Right cardiac atrium (tissue), 5 donors: Measurements from ENCODE around the gene MYRF. TPM values are rescaled to one million over a fixed set of nuclear protein-coding genes. Genes with fewer than 3 reads are reported as not detected.
A peak's percentile ranks its signal among the peaks of the same experiment; 100 is the strongest.

Experiments used
- ATAC-seq, 2 donors: fragments of 200-7000 bp; cut with Tn5 transposase; one replicate each; pipeline versions ENCODE4 v1.8.0 to v1.9.1; 2020; ENCODE audit warnings: moderate library complexity in 2 of 2, mild to moderate bottlenecking in 1 of 2
- DNase-seq, 3 donors: peaks; one replicate each; pipeline ENCODE4 v3.0.0-alpha.2; 2020
- H3K27ac ChIP-seq: one replicate; pipeline ENCODE4 v1.5.1; 2013; ENCODE audit warnings: mild to moderate bottlenecking, low read length, control low read depth, moderate library complexity
- H3K27me3 ChIP-seq: one replicate; pipeline ENCODE4 v1.6.1; 2013; ENCODE audit not compliant: control insufficient read depth, insufficient read depth
- H3K4me1 ChIP-seq: one replicate; pipeline ENCODE4 v1.6.1; 2013; ENCODE audit warnings: low read length; ENCODE audit not compliant: control insufficient read depth, insufficient read depth
- H3K4me3 ChIP-seq: one replicate; pipeline ENCODE4 v1.5.1; 2013; ENCODE audit warnings: low read length, control low read depth
- H3K9me3 ChIP-seq: one replicate; pipeline ENCODE4 v1.6.1; 2013; ENCODE audit warnings: low read length; ENCODE audit not compliant: control insufficient read depth
- WGBS: extraction: QIAGEN DNeasy Blood & Tissue Kit; methylation state at CpG from one replicate; pipeline ENCODE4 v1.1.7; 2013; 5-methylcytosine and 5-hydroxymethylcytosine counted together
- intact Hi-C, 4 donors: fragments of 100-400 bp; cut with DNase I; formaldehyde crosslinking; loops; one replicate each; pipeline versions ENCODE4 v1.11.0 to v1.14.0; 2022 to 2023
- polyA plus RNA-seq: library from polyadenylated mRNA; stranded (reverse); fragments of 200-250 nt; gene quantifications from one replicate; pipeline ENCODE4 v1.2.3, GENCODE V29; 2013
- total RNA-seq, 4 donors: library from RNA; stranded (reverse); fragmentation: NEBNext Ultra II Directional; extraction: Animal tissue kit (Norgen Biotek cat#: 25700); gene quantifications; one replicate each; pipeline ENCODE4 v1.2.1, GENCODE V29; 2021
- donor health status: healthy with polysubstance abuse.
- donor health status: DM: no; HTN: yes; CAD: no.
- donor health status: DM: no; HTN: no; CAD: no.
- donor health status: DM: no; HTN: yes; CAD: no; lungs with severe emphysema.
- donor health status: DM: yes; HTN: yes; CAD: no.

Gene MYRF
- total and polyA plus RNA-seq, 5 donors: 0.62 to 1.9 (median 1.3) TPM

DNA sequence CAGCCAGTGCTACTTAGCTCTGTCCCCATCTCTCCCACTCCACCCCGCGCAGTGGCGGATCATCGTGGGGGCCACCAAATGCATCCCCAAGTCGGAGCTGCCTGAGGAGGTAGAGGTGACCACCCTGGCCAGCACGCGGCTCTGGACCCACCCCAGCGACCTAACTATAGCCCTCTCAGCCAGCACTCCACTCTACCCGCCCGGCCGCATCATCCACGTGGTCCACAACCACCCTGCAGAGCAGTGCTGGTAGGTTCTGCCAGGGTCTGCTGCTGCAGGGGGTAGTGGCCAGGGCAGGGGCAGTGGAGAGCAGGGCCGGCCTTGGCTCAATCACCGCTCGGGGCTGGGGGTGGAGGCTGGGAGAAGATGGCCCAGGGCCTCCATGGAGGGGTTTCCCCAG is 13.0 kb upstream of the MYRF start:
- DNase-seq: no peak
- H3K4me1 ChIP-seq: no peaks in the 10 kb centered on the region
- H3K27me3 ChIP-seq: no peaks in the 10 kb centered on the region
- H3K4me3 ChIP-seq: no peak overlapping the region
- H3K27ac ChIP-seq: no peak overlapping the region
- no peak for ATAC-seq
- 89% methylated on average over 15 of the region's 15 CpGs for WGBS
- H3K9me3 ChIP-seq: no peaks in the 10 kb centered on the region
- intact Hi-C loops: no loop called here

DNA sequence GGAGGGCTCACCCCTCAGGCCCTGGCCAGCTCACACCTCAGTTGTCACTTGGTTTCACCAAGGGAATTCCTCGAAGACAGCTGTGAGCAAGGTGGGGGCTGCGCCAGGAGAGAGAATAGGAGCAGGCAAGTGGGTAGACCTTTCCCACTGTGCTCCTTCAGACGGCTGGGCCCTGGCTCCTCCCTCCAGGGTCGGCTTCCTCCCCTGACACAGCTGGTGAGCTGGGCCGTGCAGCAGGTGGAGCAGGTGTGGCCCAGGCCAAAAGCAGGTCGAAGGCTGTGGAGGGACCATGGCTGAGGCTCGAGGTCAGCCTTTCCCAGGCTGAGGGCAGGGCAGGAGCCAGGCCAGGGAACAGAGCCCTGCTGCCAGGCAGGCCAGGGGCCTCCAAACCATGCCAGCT is 12.5 kb upstream of the MYRF start:
- Histone ChIP-seq H3K27me3 (no peaks in the 10 kb centered on the region), H3K9me3 (no peaks in the 10 kb centered on the region), H3K27ac (no peak overlapping the region), H3K4me3 (no peak overlapping the region), H3K4me1 (no peaks in the 10 kb centered on the region)
- DNase-seq: peak in 1 of 3 donors; percentile 55
- 65% methylated on average over 7 of the region's 7 CpGs for WGBS
- intact Hi-C loops: loop anchor here in 1 of 4 donors (10.0 kb wide), 1 partner anchor 365 kb away; no protein-coding TSS in a partner anchor
- no peak for ATAC-seq

DNA sequence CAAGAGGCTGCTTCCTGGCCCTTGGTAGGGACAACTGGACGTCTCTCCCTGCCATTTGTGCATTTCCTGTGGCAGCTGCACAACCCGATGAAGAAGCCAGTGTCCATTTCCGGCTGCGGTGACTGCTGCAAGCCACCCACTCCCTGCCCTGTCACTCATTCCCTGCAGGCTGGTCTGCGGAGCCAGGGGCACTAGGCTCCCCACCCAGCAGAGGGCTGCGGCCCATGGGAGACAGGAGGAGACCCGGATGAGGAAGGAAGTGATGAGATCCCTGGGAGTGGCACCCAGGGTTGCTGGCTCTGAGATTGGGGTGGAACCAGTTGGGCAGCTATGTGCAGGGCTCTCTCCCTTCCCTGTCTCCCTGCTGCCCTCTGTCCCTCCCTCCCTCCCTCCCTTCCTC is 10.0 kb upstream of the MYRF start:
- intact Hi-C loops: loop anchor here in 1 of 4 donors (10.0 kb wide), 1 partner anchor 362 kb away; no protein-coding TSS in a partner anchor
- Histone ChIP-seq H3K4me1 (no peaks in the 10 kb centered on the region), H3K27me3 (no peaks in the 10 kb centered on the region), H3K27ac (peak overlapping the region; percentile 10), H3K9me3 (no peaks in the 10 kb centered on the region), H3K4me3 (no peak overlapping the region)
- peak; percentile 19 to 24 for ATAC-seq
- 45% methylated on average over 7 of the region's 7 CpGs for WGBS
- peak in 1 of 3 donors; percentile 81 for DNase-seq

DNA sequence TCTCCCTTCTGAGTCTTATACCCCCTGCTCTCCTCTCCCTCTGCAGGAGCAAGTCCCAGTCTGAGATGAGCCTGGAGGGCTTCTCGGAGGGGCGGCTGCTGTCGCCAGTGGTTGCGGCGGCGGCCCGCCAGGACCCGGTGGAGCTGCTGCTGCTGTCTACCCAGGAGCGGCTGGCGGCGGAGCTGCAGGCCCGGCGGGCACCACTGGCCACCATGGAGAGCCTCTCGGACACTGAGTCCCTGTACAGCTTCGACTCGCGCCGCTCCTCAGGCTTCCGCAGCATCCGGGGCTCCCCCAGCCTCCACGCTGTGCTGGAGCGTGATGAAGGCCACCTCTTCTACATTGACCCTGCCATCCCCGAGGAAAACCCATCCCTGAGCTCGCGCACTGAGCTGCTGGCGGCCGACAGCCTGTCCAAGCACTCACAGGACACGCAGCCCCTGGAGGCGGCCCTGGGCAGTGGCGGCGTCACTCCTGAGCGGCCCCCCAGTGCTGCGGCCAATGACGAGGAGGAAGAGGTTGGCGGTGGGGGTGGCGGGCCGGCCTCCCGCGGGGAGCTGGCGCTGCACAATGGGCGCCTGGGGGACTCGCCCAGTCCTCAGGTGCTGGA is 8.8 kb upstream of the MYRF start:
- intact Hi-C loops: loop anchor here in 1 of 4 donors (10.0 kb wide), 1 partner anchor 361 kb away; no protein-coding TSS in a partner anchor

DNA sequence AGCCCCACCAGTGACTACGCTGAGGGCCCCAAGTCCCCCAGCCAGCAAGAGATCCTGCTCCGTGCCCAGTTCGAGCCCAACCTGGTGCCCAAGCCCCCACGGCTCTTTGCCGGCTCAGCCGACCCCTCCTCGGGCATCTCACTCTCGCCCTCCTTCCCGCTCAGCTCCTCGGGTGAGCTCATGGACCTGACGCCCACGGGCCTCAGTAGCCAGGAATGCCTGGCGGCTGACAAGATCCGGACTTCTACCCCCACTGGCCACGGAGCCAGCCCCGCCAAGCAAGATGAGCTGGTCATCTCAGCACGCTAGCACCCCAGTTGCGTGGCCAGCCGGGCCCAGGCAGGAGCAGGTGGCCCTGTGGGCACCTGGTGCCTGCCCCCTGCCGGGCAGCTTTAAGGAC is 8.3 kb upstream of the MYRF start:
- WGBS: 87% methylated on average over 20 of the region's 20 CpGs
- ATAC-seq: no peak
- intact Hi-C loops: loop anchor here in 1 of 4 donors (10.0 kb wide), 1 partner anchor 361 kb away; no protein-coding TSS in a partner anchor

More for the DNA sequence above, 8.8 kb upstream of the MYRF start:
- ATAC-seq (no peak), DNase-seq (no peak)
- 86% methylated on average over 42 of the region's 42 CpGs for WGBS
- no peak overlapping the region for H3K27ac ChIP-seq
- no peaks in the 10 kb centered on the region for H3K27me3 ChIP-seq
- no peaks in the 10 kb centered on the region for H3K9me3 ChIP-seq
- no peak overlapping the region for H3K4me3 ChIP-seq
- no peaks in the 10 kb centered on the region for H3K4me1 ChIP-seq

DNA sequence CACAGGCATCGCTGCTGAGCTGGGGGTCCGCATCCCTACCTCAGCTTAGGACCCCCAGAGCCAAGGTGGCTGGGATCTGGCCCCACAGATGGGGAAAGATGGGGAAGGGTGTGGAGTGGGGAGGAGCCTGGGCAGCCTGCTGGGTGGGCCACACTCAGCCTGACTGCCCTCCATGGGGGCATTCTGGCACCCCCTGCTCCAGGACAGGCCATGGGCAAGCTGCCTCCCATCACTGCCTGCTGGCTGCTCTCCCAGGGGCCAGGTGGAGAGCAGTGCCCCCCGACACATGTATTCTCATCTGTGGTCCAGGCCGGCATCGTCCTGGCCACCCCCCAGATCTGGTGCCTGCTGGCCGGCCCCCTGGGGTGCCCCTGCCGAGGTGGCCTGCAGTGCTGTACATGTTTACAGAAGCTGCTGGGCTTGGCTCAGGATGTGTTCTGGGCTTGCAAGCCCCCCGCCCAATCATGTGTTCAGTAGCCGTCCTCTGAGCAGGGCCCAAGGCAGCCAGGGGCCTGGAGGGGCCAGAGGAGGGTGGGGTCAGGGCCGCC is 7.8 kb upstream of the MYRF start:
- Histone ChIP-seq H3K4me3 (no peak overlapping the region), H3K27me3 (no peaks in the 10 kb centered on the region), H3K9me3 (no peaks in the 10 kb centered on the region), H3K27ac (no peak overlapping the region), H3K4me1 (no peaks in the 10 kb centered on the region)
- no peak for ATAC-seq
- 82% methylated on average over 10 of the region's 10 CpGs for WGBS
- no peak for DNase-seq
- intact Hi-C loops: loop anchor here in 1 of 4 donors (10.0 kb wide), 1 partner anchor 360 kb away; no protein-coding TSS in a partner anchor

More for the DNA sequence above, 8.3 kb upstream of the MYRF start:
- Histone ChIP-seq H3K4me1 (no peaks in the 10 kb centered on the region), H3K4me3 (no peak overlapping the region), H3K27me3 (no peaks in the 10 kb centered on the region), H3K27ac (no peak overlapping the region), H3K9me3 (no peaks in the 10 kb centered on the region)
- no peak for DNase-seq

DNA sequence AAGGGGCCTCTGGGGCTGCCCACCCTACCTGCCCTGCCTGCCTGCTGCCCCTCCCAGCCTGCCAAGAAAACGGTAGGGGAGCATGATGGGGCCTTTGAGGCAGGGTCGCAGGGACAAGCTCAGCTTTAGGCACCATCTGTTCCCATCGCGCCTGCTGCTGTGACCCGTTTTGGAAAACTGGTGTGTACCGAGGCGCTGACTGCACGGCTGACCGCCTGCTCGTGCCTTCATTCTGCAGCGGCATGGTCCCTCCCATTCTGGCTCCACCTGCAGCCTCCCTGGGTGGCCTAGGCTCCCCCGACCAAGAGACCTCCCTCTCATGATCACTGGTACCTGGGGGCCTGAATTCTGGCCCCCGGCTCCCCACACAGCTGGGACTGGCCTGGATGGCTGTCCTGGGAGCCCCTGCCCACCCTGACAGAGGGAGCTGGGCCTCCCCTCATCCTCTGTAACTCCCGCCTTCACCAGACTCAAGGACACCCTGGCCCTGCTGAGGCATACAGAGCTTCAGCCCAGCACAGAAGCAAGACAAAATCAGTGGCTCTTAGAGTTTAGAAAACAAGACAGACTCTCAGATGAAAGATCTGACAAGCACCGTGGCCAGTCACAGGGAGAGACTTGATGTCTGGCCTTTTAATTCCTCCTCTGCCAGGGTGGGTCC is 6.5 kb upstream of the MYRF start:
- Histone ChIP-seq H3K4me1 (no peaks in the 10 kb centered on the region), H3K27me3 (no peaks in the 10 kb centered on the region), H3K9me3 (no peaks in the 10 kb centered on the region), H3K27ac (no peak overlapping the region), H3K4me3 (no peak overlapping the region)
- WGBS: 73% methylated on average over 15 of the region's 15 CpGs
- ATAC-seq (no peak), DNase-seq (no peak)
- intact Hi-C loops: loop anchor here in 1 of 4 donors (10.0 kb wide), 1 partner anchor 359 kb away; no protein-coding TSS in a partner anchor

DNA sequence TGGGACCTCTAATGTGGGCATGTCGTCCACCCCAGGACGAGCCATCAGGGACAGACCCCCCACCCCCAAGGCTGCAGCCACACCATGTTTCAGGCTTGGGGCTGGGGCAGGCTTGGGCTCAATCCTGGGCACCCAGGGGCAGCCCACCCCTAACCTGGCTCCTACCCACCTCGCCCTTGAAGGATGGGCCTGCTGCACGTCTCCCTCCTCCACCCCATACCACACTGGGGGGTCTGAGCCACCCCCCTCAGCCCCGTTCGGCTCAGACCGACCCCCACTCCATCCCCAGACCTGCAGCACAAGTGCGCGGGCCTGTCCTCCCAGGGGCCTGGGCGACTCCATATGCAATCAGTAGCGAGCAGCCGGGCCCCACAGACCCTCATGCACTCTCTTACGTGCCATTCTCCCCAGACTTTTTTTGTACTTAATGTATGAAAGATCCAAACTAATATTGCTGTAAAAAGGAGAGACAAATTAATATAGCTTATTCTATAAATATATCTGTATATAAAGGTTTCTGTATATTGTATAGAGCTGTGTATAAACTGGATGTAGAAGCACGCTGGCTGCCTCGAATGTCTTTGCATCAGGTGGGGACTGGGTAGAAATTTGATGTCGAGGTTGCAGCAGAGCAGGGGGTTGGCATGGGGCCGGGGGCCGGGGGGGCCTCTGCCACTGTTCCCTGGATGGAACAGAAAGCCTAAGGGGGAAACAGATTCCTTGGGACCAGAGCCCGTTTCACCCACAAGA is 5.8 kb upstream of the MYRF start:
- ATAC-seq (no peak), DNase-seq (no peak)
- no peaks in the 10 kb centered on the region for H3K27me3 ChIP-seq
- no peak overlapping the region for H3K4me3 ChIP-seq
- H3K27ac ChIP-seq: no peak overlapping the region
- intact Hi-C loops: loop anchor here in 1 of 4 donors (10.0 kb wide), 1 partner anchor 358 kb away; no protein-coding TSS in a partner anchor
- H3K4me1 ChIP-seq: no peaks in the 10 kb centered on the region
- 80% methylated on average over 19 of the region's 19 CpGs for WGBS
- no peaks in the 10 kb centered on the region for H3K9me3 ChIP-seq

DNA sequence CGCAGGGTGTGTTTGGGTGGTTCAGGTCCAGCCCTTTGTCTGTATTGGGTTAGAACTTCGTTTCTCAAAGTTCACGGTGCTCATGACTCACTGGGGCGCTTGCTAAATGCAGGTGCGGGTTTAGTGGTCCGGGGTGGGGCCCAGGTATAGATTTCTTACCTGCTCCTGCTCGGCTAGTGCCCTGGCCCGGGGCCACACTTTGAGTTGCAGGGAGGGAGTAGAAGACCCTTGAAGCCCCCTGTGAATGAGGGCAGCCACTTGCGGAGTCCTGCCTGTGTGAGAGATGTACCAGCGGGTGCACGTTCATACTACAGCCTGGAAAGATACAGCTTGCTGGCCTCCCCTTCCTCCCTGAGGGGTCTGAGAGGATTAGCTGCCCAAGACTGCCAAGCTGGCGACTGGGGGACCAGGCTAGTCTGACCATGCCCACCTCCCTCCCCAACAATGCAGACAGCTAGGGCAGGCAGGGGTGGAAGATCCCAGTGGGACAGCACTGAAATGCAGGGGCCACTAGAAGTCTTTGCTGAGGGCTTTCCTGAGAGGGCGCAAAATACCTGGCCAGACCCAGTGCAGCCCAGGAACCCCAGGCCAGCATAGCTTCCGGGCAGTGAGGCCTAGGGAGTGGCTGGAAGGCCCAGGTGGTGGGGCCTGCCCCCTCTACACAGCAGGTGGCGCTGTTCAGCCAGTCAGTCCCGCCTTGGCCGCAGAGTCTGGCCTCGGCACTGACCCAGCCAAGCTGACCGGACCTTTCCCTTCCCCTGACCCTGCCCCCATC is 5.1 kb upstream of the MYRF start:
- peak; percentile 80 to 83 for ATAC-seq
- peak; percentile 84 to 94 (median 91) for DNase-seq
- Histone ChIP-seq H3K4me1 (no peaks in the 10 kb centered on the region), H3K4me3 (no peak overlapping the region), H3K27ac (no peak overlapping the region), H3K9me3 (no peaks in the 10 kb centered on the region), H3K27me3 (no peaks in the 10 kb centered on the region)
- intact Hi-C loops: loop anchor here in 1 of 4 donors (10.0 kb wide), 1 partner anchor 357 kb away; no protein-coding TSS in a partner anchor
- 54% methylated on average over 19 of the region's 19 CpGs for WGBS

DNA sequence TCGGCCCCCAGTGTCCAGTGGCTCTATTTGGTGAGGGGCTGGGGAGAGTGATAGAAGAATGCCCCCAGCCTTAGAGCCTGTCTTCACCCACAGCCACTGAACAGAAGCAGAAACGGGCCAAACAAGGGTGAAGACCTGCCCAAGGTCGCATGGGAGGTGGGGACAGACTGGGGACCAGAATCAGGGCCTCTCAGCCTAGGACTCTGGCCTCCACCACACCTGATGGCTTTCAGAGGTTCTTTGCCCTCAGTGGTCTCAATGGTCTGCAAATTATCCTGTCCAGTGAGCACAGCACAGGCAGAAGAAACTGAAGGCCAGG is 4.5 kb upstream of the MYRF start:
- ATAC-seq: no peak
- Histone ChIP-seq H3K27me3 (no peaks in the 10 kb centered on the region), H3K9me3 (no peaks in the 10 kb centered on the region), H3K27ac (no peak overlapping the region), H3K4me3 (no peak overlapping the region), H3K4me1 (no peaks in the 10 kb centered on the region)
- WGBS: 45% methylated on average over 3 of the region's 3 CpGs
- intact Hi-C loops: loop anchor here in 1 of 4 donors (10.0 kb wide), 1 partner anchor 357 kb away; no protein-coding TSS in a partner anchor
- DNase-seq: no peak
